HG03103 (cell line): Measurements from ENCODE around the gene BAG3.
"Not testable (repeated sequence)": the region's sequence is repeated elsewhere in the genome, so short reads cannot be mapped to it uniquely, and the experiment has no call there.

Experiments
- ATAC-seq: cut with Tn5 transposase; IDR thresholded peaks from one replicate; pipeline ENCODE4 v1.9.1; 2021; ENCODE audit warnings: low read depth; ENCODE audit not compliant: unreplicated experiment

Gene BAG3

GRCh38 chr10:119650692-119651513 lies at the start of gene BAG3:
BAG3 (plus strand) TSS chr10:119651380; CDS start chr10:119651676, 296 bp downstream.
- ATAC-seq, result peak; percentile 59

- ATAC-seq, result no peak
Observed at GRCh38 chr10:119602241-119603095, 48.7 kb upstream of the BAG3 start.

- no peak for ATAC-seq
Observed at GRCh38 chr10:119604468-119604867, 46.7 kb upstream of the BAG3 start.

GRCh38 chr10:119608316-119609155 lies 42.6 kb upstream of the BAG3 start:
- ATAC-seq, result no peak

GRCh38 chr10:119609516-119609915 lies 41.7 kb upstream of the BAG3 start:
- ATAC-seq, result no peak

- no peak for ATAC-seq
Observed at GRCh38 chr10:119611433-119611832, 39.7 kb upstream of the BAG3 start.

- ATAC-seq, result no peak
Observed at GRCh38 chr10:119613741-119614140, 37.4 kb upstream of the BAG3 start.

GRCh38 chr10:119614686-119615085 lies 36.5 kb upstream of the BAG3 start:
- no peak for ATAC-seq

GRCh38 chr10:119616882-119617570 lies 34.2 kb upstream of the BAG3 start:
- no peak for ATAC-seq

- no peak for ATAC-seq
Observed at GRCh38 chr10:119619215-119619614, 32.0 kb upstream of the BAG3 start.

GRCh38 chr10:119619811-119620210 lies 31.4 kb upstream of the BAG3 start:
- ATAC-seq, result not testable (repeated sequence)

- ATAC-seq, result no peak
Observed at GRCh38 chr10:119620241-119621077, 30.7 kb upstream of the BAG3 start.

- no peak for ATAC-seq
Observed at GRCh38 chr10:119621078-119621384, 30.1 kb upstream of the BAG3 start.

GRCh38 chr10:119625570-119626280 lies 25.5 kb upstream of the BAG3 start:
- ATAC-seq, result no peak

- ATAC-seq, result no peak
Observed at GRCh38 chr10:119630300-119630699, 20.9 kb upstream of the BAG3 start.

GRCh38 chr10:119633538-119634218 lies 17.5 kb upstream of the BAG3 start:
- no peak for ATAC-seq

GRCh38 chr10:119634219-119634544 lies 17.0 kb upstream of the BAG3 start:
- no peak for ATAC-seq

- ATAC-seq, result no peak
Observed at GRCh38 chr10:119637631-119638030, 13.5 kb upstream of the BAG3 start.
